H1 (cell line): Measurements from ENCODE around the gene ADCY2. TPM values are rescaled to one million over a fixed set of nuclear protein-coding genes. Genes with fewer than 3 reads are reported as not detected.

Experiments used
- CTCF ChIA-PET: fragments of 300-600 bp; sonication (Branson Sonifier 250); formaldehyde crosslinking; loops from one replicate; lab custom pipeline; 2021; ENCODE audit not compliant: partially characterized antibody; lab: Charles Lee
- POLR2A ChIA-PET: fragments of 300-600 bp; sonication (Branson Sonifier 250); formaldehyde crosslinking; loops from one replicate; lab custom pipeline; 2021; ENCODE audit warnings: inconsistent platforms; ENCODE audit not compliant: partially characterized antibody; lab: Charles Lee
- DNase-seq, 2 experiments: peaks; one replicate each; pipeline versions ENCODE4 v3.0.0 to v3.0.0-alpha.2; 2010 to 2022; ENCODE audit warnings: low spot score in 2 of 2, low read depth in 1 of 2, mixed read lengths in 1 of 2
- FAIRE-seq: peaks from 2 replicates; lab custom pipeline; 2011; peaks lifted over from hg19 to GRCh38; lab: Jason Lieb, UNC
- H2AFZ ChIP-seq: 2 replicates; pipeline ENCODE4 v1.8.1; 2012; ENCODE audit warnings: low read length, inconsistent platforms
- H2AK5ac ChIP-seq: 2 replicates; pipeline ENCODE4 v1.6.1; 2013; ENCODE audit warnings: low read depth, low read length
- H2BK120ac ChIP-seq: replicated peaks from 2 replicates; pipeline ENCODE3; 2013; ENCODE audit warnings: low read depth, low read length, inconsistent platforms
- H2BK12ac ChIP-seq: 2 replicates; pipeline ENCODE4 v1.6.1; 2013; ENCODE audit warnings: low read depth, low read length
- H2BK15ac ChIP-seq: 2 replicates; pipeline ENCODE4 v1.6.1; 2013; ENCODE audit warnings: low read length
- H2BK20ac ChIP-seq: 2 replicates; pipeline ENCODE4 v1.6.1; 2013; ENCODE audit warnings: low read length
- H2BK5ac ChIP-seq: 2 replicates; pipeline ENCODE4 v1.6.1; 2013; ENCODE audit warnings: low read depth, low read length
- H3K14ac ChIP-seq: 2 replicates; pipeline ENCODE4 v1.6.1; 2013; ENCODE audit warnings: inconsistent platforms; ENCODE audit not compliant: insufficient read length
- H3K18ac ChIP-seq: 2 replicates; pipeline ENCODE4 v1.6.1; 2013; ENCODE audit warnings: low read length; ENCODE audit errors: extremely low read depth
- H3K23ac ChIP-seq: 2 replicates; pipeline ENCODE4 v1.6.1; 2013; ENCODE audit warnings: inconsistent platforms; ENCODE audit not compliant: insufficient read length
- H3K23me2 ChIP-seq: 2 replicates; pipeline ENCODE4 v1.6.1; 2013; ENCODE audit warnings: low read depth, low read length
- H3K27ac ChIP-seq: 2 replicates; pipeline ENCODE4 v1.6.1; 2011; ENCODE audit warnings: low read depth, low read length, inconsistent platforms
- H3K27me3 ChIP-seq, 4 experiments: replicated peaks in 1 of 4; 1 replicate in 1 of 4; 2 replicates in 3 of 4; pipeline versions ENCODE4 v1.6.1 to v1.8.1; 2011 to 2013; ENCODE audit warnings: low read length in 3 of 4, mild to moderate bottlenecking in 3 of 4, inconsistent platforms in 2 of 4, mixed read lengths in 2 of 4, moderate library complexity in 1 of 4; ENCODE audit not compliant: control insufficient read depth in 3 of 4, insufficient read depth in 3 of 4; ENCODE audit errors: extremely low read depth in 1 of 4
- H3K36me3 ChIP-seq, 4 experiments: 2 replicates each; pipeline versions ENCODE4 v1.6.1 to v1.8.1; 2011 to 2013; ENCODE audit warnings: mild to moderate bottlenecking in 4 of 4, low read length in 3 of 4, moderate library complexity in 2 of 4, control low read depth in 1 of 4, inconsistent platforms in 1 of 4; ENCODE audit not compliant: insufficient read depth in 4 of 4, control insufficient read depth in 2 of 4
- H3K4ac ChIP-seq: replicated peaks from 2 replicates; pipeline ENCODE3; 2013; ENCODE audit warnings: low read length, low read depth, mixed read lengths, inconsistent platforms; ENCODE audit not compliant: insufficient read length
- H3K4me1 ChIP-seq, 4 experiments: replicated peaks in 1 of 4; 1 replicate in 1 of 4; 2 replicates in 3 of 4; pipeline versions ENCODE4 v1.6.1 to v1.8.1; 2011 to 2013; ENCODE audit warnings: low read length in 3 of 4, inconsistent platforms in 2 of 4, mixed read lengths in 1 of 4; ENCODE audit not compliant: insufficient read depth in 4 of 4, control insufficient read depth in 3 of 4
- H3K4me2 ChIP-seq, 2 experiments: 2 replicates each; pipeline versions ENCODE4 v1.6.1 to v1.8.1; 2011 to 2013; ENCODE audit warnings: low read depth in 2 of 2, low read length in 2 of 2, control low read depth in 1 of 2, inconsistent platforms in 1 of 2, mild to moderate bottlenecking in 1 of 2; ENCODE audit not compliant: insufficient read depth in 1 of 2
- H3K4me3 ChIP-seq, 4 experiments: fragments of 200-600, 300-600 bp in 1 of 4; sonication (generic), shearing (Covaris generic), sonication (Bioruptor Twin) in 1 of 4; 2 replicates each; pipeline versions ENCODE4 v1.5.1 to v1.8.1; 2011 to 2016; ENCODE audit warnings: low read length in 4 of 4, low read depth in 3 of 4, control low read depth in 2 of 4, inconsistent platforms in 2 of 4, mild to moderate bottlenecking in 2 of 4, mixed read lengths in 1 of 4, moderate library complexity in 1 of 4; ENCODE audit not compliant: insufficient read depth in 2 of 4; ENCODE audit errors: extremely low read depth in 1 of 4
- H3K56ac ChIP-seq: replicated peaks from 2 replicates; pipeline ENCODE3; 2013; ENCODE audit warnings: low read depth, mild to moderate bottlenecking, mixed read lengths, low read length, inconsistent platforms; ENCODE audit not compliant: insufficient read length
- H3K79me1 ChIP-seq: 2 replicates; pipeline ENCODE4 v1.6.1; 2013; ENCODE audit warnings: low read depth, low read length, control low read depth
- H3K79me2 ChIP-seq, 2 experiments: 2 replicates each; pipeline versions ENCODE4 v1.6.1 to v1.8.1; 2012 to 2013; ENCODE audit warnings: low read length in 2 of 2, mild to moderate bottlenecking in 2 of 2, inconsistent platforms in 1 of 2; ENCODE audit not compliant: insufficient read depth in 2 of 2, control insufficient read depth in 1 of 2
- H3K9ac ChIP-seq, 4 experiments: replicated peaks in 1 of 4; 1 replicate in 1 of 4; 2 replicates in 3 of 4; pipeline versions ENCODE4 v1.6.1 to v1.8.1; 2011 to 2013; ENCODE audit warnings: low read depth in 3 of 4, low read length in 3 of 4, control low read depth in 2 of 4, mild to moderate bottlenecking in 2 of 4, moderate library complexity in 2 of 4, inconsistent platforms in 1 of 4; ENCODE audit errors: extremely low read depth in 1 of 4
- H3K9me3 ChIP-seq, 2 experiments: 2 replicates each; pipeline versions ENCODE4 v1.6.1 to v1.8.1; 2012 to 2013; ENCODE audit warnings: mild to moderate bottlenecking in 2 of 2, moderate library complexity in 2 of 2, control low read depth in 1 of 2, inconsistent platforms in 1 of 2, low read depth in 1 of 2, low read length in 1 of 2, mixed read lengths in 1 of 2; ENCODE audit not compliant: insufficient read depth in 2 of 2
- H4K20me1 ChIP-seq, 2 experiments: replicated peaks in 1 of 2; 2 replicates each; pipeline versions ENCODE3 to v1.8.1; 2011 to 2013; ENCODE audit warnings: inconsistent platforms in 2 of 2, low read length in 2 of 2, mild to moderate bottlenecking in 1 of 2; ENCODE audit not compliant: insufficient read depth in 2 of 2, control insufficient read depth in 1 of 2
- H4K5ac ChIP-seq: 2 replicates; pipeline ENCODE4 v1.6.1; 2013; ENCODE audit warnings: low read length, low read depth, mixed read lengths, inconsistent platforms; ENCODE audit not compliant: insufficient read length
- H4K8ac ChIP-seq: 2 replicates; pipeline ENCODE4 v1.8.0; 2013; ENCODE audit warnings: mild to moderate bottlenecking, moderate library complexity, low read length, inconsistent platforms; ENCODE audit not compliant: insufficient read depth; ENCODE audit errors: extremely low read depth
- H4K91ac ChIP-seq: replicated peaks from 2 replicates; pipeline ENCODE3; 2013; ENCODE audit warnings: low read length, mixed read lengths, inconsistent platforms; ENCODE audit not compliant: insufficient read length
- ATF2 ChIP-seq: IDR thresholded peaks from 2 replicates; pipeline ENCODE4 v1.6.1; 2012; ENCODE audit warnings: low read length, inconsistent platforms
- BRCA1 ChIP-seq: IDR thresholded peaks from 2 replicates; pipeline ENCODE4 v1.6.1; 2012; ENCODE audit warnings: low read depth, low read length, improper control_type of control experiment
- CBX5 ChIP-seq: fragments of 300-800, 300-1000 bp; sonication (generic); IDR thresholded peaks from 2 replicates; pipeline ENCODE4 v1.7.1; 2016; ENCODE audit warnings: antibody characterized with exemption, low read length, low read depth
- CTBP2 ChIP-seq: IDR thresholded peaks from 2 replicates; pipeline ENCODE4 v1.7.0; 2011; ENCODE audit warnings: borderline replicate concordance, mild to moderate bottlenecking, moderate library complexity, mixed read lengths, low read length; ENCODE audit not compliant: insufficient read depth, insufficient read length
- POLR2AphosphoS5 ChIP-seq: IDR thresholded peaks from 2 replicates; pipeline ENCODE4 v1.6.1; 2011; ENCODE audit warnings: low read depth, low read length
- SIX5 ChIP-seq: IDR thresholded peaks from 2 replicates; pipeline ENCODE4 v1.6.1; 2011; ENCODE audit warnings: mild to moderate bottlenecking, low read depth, low read length
- WGBS, 2 experiments: shearing (Covaris generic) in 1 of 2; methylation state at CpG; one replicate each; pipeline versions ENCODE4 v1.1.6 to v1.1.7; 2013 to 2015; ENCODE audit warnings: low lambda C conversion rate in 2 of 2, mixed read lengths in 2 of 2, inconsistent platforms in 1 of 2, low coverage in 1 of 2, missing lambda C conversion rate in 1 of 2; ENCODE audit not compliant: insufficient replicate concordance in 2 of 2, insufficient coverage in 1 of 2, insufficient read length in 1 of 2; ENCODE audit errors: extremely low coverage in 1 of 2, missing lambda C conversion rate in 1 of 2; 5-methylcytosine and 5-hydroxymethylcytosine counted together
- polyA plus RNA-seq, 7 experiments: library from polyadenylated mRNA; depleted of rRNA in 3 of 7; stranded (reverse) in 5 of 7; unstranded in 2 of 7; fragments of >200 nt in 5 of 7; fragments of 200-250 nt in 2 of 7; gene quantifications; 1 replicate in 5 of 7; 2 replicates in 1 of 7; 4 replicates in 1 of 7; pipeline versions ENCODE4 v1.2.1 to v1.2.3, GENCODE V29; 2011 to 2013; ENCODE audit warnings: missing spikeins in 2 of 7, mixed read lengths in 2 of 7
- total RNA-seq: library from RNA; stranded (reverse); fragmentation: NEBNext Ultra II Directional; extraction: Animal tissue kit (Norgen Biotek cat#: 25700); gene quantifications from 2 replicates; pipeline ENCODE4 v1.2.1, GENCODE V29; 2021

ADCY2 gene
- total and polyA plus RNA-seq, 2 of the 8 experiments (the other 6 are each of a cell fraction or from before 2014, with no cell fraction given), result 35.8 to 122 TPM

GRCh38 chr5:7811715-7812114 is 415.8 kb downstream of the ADCY2 start:
- no peak for FAIRE-seq
- POLR2A ChIA-PET, result interaction anchor here (0.9 to 1.2 kb wide), 4 partner anchors 8 to 18 kb away, joined by 3 read pairs; no protein-coding TSS in a partner anchor
- TF ChIP-seq CTBP2 (no peak), POLR2AphosphoS5 (no peak), ATF2 (no peak), CBX5 (no peak), BRCA1 (no peak), SIX5 (no peak)

More at GRCh38 chr5:7811715-7812114, 415.8 kb downstream of the ADCY2 start:
- H3K4me2 ChIP-seq, result no peak overlapping the region
- no peak overlapping the region for H3K4ac ChIP-seq
- 92% methylated on average over 5 of the region's 5 CpGs; no CpG with 5 or more reads in 1 of the 2 experiments for WGBS, 2 experiments
- H2BK12ac ChIP-seq, result no peak overlapping the region
- no peaks in the 10 kb centered on the region for H3K79me2 ChIP-seq
- H3K23me2 ChIP-seq, result no peaks in the 10 kb centered on the region
- H3K27me3 ChIP-seq, result no peaks in the 10 kb centered on the region
- no peak overlapping the region for H4K91ac ChIP-seq
- no peaks in the 10 kb centered on the region for H3K9me3 ChIP-seq
- no peak overlapping the region for H3K18ac ChIP-seq
- H3K9ac ChIP-seq, result no peak overlapping the region
- no peak overlapping the region for H3K56ac ChIP-seq
- no peak overlapping the region for H2AK5ac ChIP-seq
- no peaks in the 10 kb centered on the region for H4K20me1 ChIP-seq
- H4K8ac ChIP-seq, result no peak overlapping the region
- DNase-seq, result no peak
- CTCF ChIA-PET, result interaction anchor here (0.6 to 9.2 kb wide), 3 partner anchors 48 to 880 kb away, joined by 3 to 61 read pairs (median 5); no protein-coding TSS in a partner anchor
- H3K79me1 ChIP-seq, result no peaks in the 10 kb centered on the region
- no peak overlapping the region for H3K4me3 ChIP-seq
- no peak overlapping the region for H3K23ac ChIP-seq
- no peak overlapping the region for H2AFZ ChIP-seq
- H2BK20ac ChIP-seq, result no peak overlapping the region
- no peak overlapping the region for H2BK15ac ChIP-seq
- peaks cover 0 to 12% (median 1%) of the 10 kb centered on the region in 4 experiments; a peak in 2 of 8 replicates for H3K36me3 ChIP-seq
- H3K4me1 ChIP-seq, result peaks cover 2 to 11% (median 6%) of the 10 kb centered on the region in 4 experiments; a peak in 6 of 7 replicates
- no peak overlapping the region for H2BK5ac ChIP-seq
- H4K5ac ChIP-seq, result no peak overlapping the region
- H3K27ac ChIP-seq, result no peak overlapping the region; the same call in 1 of the 2 replicates
- no peak overlapping the region for H2BK120ac ChIP-seq
- H3K14ac ChIP-seq, result no peak overlapping the region
